GM19463 (cell line): ENCODE results near the gene TMEM176B.
"Not testable (repeated sequence)": the region's sequence is repeated elsewhere in the genome, so short reads cannot be mapped to it uniquely, and the experiment has no call there.

ENCODE experiments used
- ATAC-seq: cut with Tn5 transposase; IDR thresholded peaks from one replicate; pipeline ENCODE4 v1.9.1; 2021; ENCODE audit warnings: mild to moderate bottlenecking, moderate library complexity; ENCODE audit not compliant: unreplicated experiment

Gene TMEM176B

DNA sequence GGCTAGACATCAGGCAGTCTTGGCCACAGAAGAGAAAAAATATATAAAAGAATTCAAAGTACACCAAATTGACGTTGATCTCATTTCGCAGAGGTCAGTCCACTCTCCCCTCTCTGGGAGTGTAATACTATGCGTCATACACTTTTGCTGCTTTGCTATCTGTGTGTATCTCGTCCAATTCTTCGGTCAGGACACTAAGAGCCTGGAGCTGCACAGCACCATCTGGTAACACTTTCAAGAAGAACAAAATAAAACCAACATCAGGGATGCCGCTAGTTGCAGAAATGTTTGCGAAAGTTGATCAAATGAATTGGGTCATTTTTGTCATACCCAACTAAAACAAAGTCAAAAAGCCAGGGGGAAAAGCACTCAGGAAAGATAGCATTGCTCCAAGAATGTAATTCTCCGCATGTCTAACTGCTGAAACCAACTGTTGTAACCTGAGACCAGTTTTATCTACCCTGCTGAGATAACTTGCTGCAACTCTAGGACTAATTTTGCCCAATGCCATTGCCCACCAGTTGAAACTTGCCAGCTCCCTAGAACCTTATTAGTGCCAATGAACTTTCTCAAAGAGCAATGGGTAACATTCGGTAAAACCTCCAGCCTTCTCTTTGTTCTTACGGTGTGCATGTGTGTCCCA, 23.4 kb upstream of the TMEM176B start:
- no peak for ATAC-seq

DNA sequence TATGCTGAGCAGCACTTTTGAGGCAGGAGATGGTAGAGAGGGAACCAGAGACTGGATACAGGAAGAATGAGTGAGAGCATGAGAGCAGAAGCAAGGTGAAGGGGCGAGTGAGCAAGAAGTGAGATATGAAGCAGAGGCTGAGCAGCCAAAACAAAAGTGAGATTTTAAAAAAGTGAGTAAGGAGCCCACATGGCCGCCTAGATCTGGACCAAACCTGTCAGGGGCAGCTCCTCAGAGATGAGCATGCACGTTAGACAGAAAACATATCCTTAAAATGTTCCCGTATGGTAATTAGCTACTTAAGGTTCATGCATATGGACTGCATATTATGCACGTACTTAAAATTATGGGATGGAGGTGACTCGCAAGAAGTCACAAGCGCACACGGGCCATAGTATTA, 22.9 kb upstream of the TMEM176B start:
- no peak for ATAC-seq

DNA sequence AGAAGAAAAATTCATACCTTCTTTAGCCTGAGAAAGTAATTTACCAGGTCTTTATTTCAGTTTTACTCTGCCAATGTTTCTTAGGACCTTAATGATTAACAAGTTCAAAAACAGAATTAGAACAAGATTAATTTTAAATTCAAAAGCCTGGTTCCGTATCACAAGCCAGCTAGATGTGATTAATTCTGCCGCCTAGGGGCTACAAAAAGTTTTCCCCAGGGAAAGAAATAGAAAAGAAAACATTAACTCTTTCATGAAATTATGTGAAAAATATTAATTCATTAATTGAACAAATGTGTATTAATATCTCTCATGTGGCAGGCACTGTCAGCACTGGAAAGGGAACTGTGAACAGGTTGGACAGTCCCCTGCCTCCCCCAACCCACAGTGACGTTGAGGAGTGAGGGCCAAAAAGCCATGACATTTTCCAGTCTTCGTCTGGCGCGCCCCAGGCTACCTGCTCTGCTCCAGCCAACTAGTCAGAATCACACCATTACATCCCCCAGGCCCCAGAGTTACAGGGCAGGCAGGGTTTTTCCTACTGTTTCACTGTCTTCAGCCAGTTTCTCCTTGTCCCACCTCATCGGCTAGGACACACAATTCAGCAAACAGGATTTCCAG, 20.5 kb upstream of the TMEM176B start:
- no peak for ATAC-seq

DNA sequence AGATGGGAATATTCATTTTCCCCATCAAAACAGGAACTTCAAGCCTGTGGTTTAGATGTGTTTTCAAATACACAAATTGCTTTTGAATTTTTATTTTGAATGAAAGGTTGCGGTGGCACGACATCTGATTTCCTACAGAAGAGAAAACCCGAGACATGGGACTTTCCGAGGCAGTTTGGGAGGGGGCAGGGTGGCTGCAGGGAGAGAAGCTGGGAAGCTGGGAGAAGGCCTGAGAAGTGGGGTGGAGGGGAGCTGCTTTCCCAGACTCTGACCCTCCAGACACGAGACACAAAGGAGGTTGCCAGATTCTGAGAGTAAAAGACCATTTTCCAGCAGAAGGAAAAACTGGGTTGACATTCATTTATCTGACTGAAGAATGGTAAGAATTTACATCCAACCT, 20.0 kb upstream of the TMEM176B start:
- no peak for ATAC-seq

DNA sequence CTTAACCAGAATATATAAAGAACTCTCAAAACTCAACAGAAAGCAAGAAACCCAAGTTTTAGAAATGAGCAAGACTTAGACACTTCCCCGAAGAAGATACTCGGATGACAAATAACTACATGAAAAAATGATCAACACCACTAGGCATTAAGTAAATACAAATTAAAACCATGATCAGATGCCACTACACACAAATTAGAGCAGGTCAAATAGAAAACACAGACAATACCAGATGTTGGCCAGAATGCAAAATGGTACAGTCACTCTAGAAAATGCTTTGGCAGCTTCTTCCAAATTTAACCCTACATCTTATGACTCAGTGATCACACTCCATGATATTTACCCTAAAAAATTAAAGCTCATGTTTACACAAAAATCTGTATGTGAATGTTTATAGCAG, 18.8 kb upstream of the TMEM176B start:
- ATAC-seq, result no peak

DNA sequence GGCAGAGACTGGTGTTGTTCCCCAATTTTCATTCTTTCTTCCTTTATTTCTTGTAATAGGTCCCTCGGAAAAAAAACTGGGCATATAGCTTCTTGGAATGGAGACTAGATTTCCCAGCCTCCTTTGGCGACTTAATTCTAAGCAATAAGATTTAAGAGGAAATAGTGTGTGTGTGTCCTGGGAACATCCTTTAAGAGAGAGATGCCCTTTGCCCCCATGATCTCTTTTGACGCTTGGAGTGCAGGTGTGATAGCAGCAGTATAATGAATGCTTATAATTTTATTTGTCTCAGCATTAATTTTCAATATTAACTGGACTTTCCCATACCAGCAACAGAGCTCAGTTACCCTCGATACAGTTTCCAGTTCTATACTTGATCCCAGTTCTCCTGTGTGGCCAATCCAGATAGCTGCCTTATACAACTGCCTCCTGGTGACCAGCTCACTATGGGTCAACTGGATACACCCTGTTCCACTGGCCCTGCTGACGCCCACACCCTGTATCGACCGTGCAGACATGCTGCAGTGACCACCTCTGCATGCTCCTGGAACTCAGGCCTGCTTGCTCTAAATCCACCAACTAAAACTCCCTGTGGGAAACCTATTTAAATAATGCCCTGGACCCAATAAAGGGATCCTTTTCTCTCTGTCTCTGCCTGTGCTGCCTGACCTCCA, 14.3 kb upstream of the TMEM176B start:
- ATAC-seq, result no peak

DNA sequence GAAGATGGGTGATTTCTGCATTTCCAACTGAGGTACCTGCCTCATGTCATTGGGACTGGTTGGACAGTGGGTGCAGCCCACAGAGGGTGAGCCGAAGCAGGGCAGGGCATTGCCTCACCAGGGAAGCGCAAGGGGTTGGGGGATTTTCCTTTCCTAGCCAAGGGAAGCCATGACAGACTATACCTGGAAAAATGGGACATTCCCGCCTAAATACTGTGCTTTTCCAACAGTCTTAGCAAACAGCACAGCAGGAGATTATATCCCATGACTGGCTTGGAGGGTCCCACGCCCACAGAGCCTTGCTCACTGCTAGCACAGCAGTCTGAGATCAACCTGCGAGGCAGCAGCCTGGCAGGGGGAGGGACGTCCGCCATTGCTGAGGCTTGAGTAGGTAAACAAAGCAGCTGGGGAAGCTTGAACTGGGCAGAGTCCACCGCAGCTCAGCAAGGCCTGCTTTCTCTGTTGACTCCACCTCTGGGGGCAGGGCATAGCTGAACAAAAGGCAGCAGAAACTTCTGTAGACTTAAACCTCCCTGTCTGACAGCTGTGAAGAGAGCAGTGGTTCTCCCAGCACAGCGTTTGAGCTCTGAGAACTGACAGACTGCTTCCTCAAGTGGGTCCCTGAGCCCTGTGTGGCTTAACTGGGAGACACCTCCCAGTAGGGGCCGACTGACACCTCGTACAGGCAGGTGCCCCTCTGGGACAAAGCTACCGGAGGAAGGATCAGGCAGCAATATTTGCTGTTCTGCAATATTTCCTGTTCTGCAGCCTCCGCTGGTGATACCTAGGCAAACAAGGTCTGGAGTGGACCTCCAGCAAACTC, 7.7 kb upstream of the TMEM176B start:
- not testable (repeated sequence) for ATAC-seq

DNA sequence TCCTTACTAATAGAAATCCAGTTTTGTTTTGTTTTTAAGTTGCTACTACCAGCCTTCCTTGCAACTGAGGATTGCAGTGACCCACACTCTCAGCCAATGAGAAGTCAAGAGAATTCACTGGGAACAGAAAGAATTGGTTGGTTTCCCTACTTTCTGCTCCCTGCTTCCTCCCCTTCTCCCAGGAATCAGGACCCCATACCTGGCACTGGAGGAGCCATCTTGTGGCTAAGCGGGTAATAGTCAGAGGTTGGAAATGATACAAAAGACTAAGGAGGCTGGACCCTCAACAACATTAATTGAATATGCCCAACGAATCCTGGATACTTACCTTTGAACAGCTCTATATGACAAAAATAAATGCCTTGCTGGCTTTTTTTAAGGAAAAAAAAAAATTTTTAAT, 6.7 kb upstream of the TMEM176B start:
- no peak for ATAC-seq

DNA sequence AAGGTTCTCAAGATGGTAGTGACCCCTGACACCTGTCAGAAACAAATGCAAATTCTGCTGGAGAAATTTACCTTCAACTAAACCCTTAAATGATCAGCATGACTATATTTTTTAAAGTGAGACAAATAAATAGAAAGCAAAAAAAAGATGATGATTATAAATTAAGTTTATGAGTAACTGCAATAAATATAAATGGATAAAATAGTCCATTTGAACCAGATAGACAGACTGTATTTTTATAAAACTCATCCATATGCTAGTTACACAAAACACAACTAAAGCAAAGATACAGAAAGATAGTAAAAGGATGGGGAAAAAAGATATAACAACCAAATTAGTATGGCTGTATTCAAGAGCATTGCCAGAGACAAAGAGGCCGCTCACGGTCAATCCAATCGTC, 6.3 kb upstream of the TMEM176B start:
- ATAC-seq, result no peak

DNA sequence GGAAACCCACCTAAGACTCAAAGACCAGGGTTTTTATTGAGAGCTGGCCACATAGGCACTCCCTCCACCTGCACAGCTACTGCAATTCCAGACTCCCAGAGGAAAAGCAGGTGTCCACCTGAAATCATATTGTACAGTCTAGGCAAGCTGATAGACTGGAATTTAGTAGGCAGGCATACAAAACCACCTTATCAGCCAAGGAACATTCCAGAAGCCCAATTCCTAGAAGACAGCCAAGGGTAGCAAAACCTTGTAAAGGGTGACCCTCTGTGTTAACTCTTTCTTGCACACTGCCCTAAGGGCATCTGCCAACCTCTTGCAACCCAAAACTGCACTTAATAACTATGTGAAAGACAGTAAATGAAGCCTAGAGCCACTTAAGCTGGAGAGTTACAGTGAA, 5.7 kb upstream of the TMEM176B start:
- no peak for ATAC-seq

DNA sequence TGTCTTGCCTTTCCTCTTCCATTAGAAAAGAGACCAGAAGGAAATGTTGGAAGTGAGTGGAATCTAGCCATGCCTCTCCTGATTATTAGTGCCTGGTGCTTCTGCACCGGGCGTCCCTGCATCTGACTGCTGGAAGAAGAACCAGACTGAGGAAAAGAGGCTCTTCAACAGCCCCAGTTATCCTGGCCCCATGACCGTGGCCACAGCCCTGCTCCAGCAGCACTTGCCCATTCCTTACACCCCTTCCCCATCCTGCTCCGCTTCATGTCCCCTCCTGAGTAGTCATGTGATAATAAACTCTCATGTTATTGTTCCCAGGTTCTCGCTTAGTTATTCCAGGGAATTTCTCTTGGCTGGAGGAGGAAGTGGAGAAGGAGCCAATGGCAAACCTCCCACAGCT, 4.6 kb upstream of the TMEM176B start:
- no peak for ATAC-seq

DNA sequence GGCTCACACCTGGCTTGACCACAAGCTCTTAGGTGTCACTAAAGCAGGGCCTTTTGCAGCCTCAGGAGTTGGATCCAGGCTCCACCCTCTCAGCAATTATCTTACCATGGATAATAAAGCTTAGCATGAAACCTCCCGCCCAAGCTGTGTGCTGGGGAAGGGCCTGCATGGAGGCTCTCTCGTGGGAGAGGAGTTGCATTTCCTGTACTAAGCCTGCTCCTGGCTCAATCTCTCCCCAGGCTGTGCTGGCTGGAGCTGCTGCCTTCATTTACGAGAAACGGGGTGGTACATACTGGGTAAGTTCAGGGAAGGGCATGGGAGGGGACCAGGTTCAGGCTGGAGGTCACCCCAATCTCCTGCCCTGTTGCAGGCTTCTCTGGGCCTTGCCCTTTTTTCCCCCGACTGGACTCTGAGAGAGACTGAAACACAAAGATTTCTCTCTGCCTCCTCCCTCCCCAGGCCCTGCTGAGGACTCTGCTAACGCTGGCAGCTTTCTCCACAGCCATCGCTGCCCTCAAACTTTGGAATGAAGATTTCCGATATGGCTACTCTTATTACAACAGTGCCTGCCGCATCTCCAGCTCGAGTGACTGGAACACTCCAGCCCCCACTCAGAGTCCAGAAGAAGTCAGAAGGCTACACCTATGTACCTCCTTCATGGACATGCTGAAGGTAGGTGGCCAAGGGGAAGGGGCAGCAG, 3.1 kb upstream of the TMEM176B start:
- no peak for ATAC-seq

DNA sequence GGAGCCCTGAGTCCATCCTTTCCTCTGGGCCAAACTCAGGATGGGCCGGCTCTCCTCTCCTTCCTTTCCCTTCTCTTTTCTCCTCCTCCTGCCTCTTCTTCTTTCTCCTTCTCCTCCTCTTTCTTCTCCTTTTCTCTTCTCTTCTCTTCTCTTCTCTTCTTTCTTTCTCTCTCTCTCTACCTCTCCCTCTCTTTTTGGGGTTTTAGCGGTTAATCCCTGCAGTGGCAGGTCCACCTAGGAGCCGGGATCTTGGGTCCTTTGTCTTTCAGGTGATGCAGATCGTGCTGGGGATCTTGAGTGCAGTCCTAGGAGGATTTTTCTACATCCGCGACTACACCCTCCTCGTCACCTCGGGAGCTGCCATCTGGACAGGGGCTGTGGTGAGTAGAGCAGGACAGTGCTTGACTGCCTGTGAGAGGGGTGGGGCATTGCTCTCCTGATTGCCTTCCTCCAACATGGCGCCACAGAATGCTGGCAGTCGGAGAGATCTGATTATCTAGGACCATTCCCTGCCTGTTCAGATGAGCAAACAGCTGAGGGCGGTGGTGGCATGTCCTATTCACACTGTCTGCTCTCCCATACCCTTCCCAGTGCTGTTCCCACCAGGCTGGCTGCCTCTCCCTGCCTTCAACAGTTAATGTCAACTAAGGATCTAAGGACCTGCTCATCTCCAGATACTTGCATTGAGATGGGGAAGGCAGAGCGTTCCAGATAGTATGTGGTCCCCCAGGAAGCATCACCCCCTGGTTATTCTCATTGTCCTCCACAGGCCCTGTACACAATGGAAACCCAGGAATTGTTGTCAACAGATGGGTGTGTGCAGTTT, 2.0 kb upstream of the TMEM176B start:
- no peak for ATAC-seq

DNA sequence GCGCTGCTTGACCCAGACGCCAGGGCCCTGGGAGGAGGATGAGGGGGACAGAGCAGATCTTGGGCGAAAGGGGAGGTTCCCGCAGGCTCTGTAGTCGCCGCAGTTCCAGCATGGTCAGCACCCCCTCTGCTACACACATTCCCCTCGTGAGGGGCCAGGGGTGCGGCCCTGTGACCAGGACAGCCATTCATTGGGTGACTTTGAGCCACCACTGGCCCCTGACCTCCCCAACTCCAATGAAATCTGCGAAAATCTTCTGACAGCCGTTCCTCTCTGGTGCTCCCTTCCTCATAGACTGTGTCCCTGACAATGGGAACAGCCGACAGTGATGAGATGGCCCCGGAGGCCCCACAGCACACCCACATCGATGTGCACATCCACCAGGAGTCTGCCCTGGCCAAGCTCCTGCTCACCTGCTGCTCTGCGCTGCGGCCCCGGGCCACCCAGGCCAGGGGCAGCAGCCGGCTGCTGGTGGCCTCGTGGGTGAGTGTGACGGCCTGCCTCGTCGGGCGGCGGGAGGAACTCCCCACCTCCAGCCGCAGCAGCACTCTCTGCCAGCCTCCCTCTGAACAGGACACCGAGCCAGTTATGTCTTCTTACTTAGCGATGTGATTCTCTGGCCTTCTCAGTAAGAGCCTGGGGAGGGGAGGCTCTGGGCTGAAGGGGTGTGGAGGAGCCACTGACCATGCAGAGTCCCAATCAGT, 1.2 kb upstream of the TMEM176B start:
- no peak for ATAC-seq

DNA sequence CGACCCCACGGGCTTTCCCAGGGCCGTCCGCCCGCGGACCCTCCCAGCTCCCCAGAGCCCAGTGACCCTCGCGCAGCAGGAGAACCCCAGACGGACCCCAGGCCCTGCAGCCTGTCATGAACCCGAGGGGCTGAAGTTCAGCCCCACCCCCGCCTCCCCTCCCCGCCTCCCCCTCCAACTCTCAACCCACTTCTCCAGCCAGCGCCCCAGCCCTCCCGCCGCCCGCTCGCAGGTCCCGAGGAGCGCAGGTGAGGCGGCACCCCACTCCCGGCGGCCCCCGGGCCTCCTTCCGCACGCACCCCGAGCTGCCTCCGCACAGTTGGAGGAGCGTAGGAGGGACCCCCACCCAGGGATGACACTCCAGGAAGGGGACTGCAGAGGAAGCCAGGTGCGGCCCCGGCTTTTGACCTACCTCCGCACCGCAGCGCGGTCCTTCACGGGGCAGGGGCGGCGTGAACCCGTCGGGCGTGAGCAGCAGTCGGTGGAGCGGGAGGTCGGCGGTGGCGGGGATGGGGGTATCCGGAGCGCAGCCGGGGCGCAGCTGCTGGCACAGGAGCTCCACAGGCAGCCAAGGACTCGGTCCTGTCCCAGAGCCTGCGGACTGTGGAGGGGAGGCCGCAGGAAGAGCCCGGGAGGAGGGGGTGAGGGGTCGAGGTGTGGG, 547 bp upstream of the TMEM176B start, which contains the start of gene TMEM176A:
TMEM176A (plus strand) TSS at position 189 of the 661 bp plus-strand sequence. CDS start 782 bp downstream, outside the sequence.
- ATAC-seq, result no peak

DNA sequence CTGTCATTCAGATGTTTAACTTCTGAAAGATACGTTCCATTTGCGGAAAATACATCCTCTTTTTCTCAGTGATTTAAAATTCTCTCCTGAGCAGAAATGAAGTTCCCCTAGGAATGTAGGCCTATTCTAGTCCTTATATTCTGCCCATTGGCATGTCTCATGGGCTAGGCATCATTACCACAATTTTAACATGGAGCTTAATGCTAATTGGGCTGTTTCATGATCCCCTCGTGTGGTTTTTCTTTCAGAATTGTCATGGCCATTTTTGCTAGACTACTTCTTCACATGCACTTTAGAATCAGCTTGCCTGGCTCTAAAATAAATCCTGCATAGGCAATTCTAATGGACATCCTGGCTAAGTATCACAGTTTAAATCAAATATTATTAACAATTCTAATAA, 1.0 kb downstream of the TMEM176B start:
- ATAC-seq, result no peak

DNA sequence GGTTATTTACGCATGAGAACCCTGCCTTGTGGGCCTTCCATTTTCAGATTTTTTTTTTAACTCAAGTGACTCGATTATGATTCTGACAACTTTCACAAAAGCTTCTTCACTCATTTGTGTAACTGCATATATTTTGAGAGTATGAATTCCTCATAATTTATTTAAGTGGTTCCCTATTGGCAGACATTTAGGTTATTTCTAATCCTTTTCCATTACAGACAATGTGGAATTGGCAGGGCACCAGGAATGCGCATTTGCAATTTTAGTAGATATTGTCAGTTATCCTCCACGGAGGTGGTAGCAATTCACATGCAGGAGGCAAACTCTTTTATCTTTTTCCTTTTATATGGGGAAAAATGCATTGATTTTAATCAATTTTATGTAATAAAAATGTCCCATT, 2.5 kb downstream of the TMEM176B start:
- ATAC-seq, result no peak

DNA sequence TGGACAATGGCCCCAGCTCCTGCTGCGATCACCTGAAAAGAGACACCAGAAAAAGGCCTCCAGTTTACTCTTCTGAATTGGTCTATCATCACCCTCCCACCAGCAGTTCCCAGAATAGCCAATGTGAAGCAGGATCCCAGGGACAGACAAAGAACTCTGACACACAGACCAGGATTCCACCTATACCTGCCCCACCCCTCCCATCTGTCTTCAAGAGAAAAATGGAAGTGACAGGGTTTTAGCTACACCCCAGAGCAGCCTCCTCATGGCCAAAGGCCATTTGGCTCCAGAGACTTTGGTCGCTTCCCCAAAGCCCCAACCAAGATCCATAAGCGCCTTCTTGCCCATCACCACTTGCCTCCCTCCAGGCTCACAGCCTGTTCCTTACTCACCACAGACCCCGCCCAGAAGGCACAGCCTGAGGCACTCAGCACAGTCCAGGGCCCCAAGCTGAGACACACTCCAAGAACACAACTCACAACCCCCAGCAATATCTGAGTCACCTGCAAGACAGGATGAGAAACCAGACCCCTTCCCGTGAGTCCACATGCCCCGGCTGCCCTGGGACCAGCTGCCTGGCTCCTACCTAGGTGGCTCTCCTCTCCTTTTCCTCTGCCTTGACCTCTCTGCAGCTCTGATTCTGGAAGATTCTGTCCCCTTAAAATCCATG, 6.5 kb downstream of the TMEM176B start:
- ATAC-seq, result no peak
